Hematopoietic multipotent progenitor cell treated with erythropoietin and hydrocortisone succinate and interleukin-3 and kit ligand, for 8 days (in vitro differentiated cells): Measurements from ENCODE around the gene CYB561D2.

Experiments
- DNase-seq: peaks from one replicate; pipeline ENCODE4 v3.0.0-alpha.2; 2015

Gene CYB561D2

DNA sequence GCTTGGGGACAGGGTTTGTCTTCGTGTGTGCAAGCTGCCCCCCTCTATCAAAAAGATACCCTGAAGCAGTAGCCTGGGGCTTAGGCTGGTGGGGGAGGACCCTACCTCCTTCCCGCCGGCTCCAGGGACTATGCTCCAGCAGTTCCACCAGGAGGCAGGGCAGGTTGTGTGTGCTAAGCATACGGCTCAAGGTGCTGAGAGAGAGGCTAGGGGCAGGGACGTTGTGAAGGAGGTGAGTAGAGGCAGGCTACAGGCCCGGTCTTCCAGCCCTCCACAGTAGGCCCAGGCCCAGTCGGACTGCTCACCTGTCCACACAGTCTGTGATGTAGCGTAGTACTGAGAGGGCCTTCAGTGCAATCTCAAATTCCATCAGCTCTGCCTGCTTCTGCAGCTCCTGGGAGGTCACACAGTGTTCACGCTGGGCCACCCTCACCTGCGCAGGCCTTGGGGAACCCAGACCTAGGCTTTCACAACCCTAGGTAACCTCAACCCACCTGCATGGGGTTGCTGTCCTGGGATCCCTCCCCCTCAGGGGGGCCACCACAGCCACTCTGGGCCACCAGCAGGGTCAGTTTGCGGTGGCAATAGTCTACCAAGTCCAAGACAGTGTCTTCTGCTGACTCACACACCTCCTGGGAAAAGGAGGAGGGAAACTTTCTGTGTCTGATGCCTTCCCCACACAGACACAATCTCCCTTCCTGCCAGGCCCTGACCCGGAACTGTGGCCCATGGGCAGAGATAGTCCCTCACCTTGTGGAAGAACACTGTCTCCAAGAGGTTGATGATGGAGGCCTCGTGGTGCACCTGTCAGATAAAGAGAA, 7.6 kb upstream of the CYB561D2 start:
- DNase-seq = no peak

DNA sequence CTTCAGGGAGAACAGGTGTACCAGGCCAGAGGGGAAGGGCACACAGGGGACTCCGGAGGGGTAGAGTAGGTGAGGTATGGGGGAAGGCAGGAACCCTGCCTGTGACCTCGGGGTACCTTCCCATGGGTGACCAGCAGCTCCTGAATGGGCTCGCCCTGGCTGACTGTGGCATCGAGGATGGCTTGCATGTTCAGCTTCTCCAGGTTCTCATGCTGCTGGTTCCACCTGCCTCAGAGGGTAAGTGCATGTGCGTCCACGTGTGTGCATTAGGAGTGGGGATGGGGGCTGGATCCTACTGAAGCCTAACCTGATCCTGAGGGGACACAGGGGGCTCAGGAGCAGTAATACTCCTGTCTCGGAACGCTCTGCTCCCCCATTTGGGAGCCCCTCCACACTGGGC, 5.7 kb upstream of the CYB561D2 start:
- no peak for DNase-seq

DNA sequence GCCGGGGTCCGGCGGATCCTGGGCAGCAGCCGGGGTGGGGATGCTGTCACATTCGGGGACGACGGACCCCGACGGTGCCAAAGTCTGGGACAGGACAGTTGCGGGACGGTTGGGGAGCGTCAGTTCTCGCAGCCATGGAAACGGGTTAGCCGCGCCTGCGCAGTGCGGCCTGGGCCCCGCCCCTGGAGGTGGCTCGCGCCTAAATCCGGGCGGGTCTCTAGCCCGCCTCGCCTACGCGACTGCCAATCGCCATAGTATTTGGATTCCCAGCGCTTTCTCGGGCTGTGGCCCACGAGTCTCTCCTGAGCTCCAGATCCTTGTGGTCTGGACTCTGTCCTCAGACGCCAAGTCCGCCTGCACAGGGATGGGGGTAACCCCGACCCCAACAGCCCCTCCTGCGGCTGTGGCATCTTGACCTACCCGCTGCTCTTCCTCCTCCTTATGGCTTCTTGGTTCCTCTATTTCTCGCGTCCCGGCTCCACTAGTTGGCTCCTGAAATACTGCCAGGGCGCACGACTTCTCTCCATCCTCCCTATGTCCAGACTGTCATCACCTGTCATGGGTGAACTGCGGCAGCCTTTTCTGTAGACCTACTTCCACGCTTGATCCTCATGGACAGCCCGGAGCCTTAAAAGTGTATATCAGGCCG, 5.0 kb upstream of the CYB561D2 start, which contains the start of gene ZMYND10:
TSS of gene ZMYND10 (minus strand) at position 147 of the 649 bp plus-strand sequence. CDS start 153 bp downstream, outside the sequence.
- peak; percentile 84 for DNase-seq

DNA sequence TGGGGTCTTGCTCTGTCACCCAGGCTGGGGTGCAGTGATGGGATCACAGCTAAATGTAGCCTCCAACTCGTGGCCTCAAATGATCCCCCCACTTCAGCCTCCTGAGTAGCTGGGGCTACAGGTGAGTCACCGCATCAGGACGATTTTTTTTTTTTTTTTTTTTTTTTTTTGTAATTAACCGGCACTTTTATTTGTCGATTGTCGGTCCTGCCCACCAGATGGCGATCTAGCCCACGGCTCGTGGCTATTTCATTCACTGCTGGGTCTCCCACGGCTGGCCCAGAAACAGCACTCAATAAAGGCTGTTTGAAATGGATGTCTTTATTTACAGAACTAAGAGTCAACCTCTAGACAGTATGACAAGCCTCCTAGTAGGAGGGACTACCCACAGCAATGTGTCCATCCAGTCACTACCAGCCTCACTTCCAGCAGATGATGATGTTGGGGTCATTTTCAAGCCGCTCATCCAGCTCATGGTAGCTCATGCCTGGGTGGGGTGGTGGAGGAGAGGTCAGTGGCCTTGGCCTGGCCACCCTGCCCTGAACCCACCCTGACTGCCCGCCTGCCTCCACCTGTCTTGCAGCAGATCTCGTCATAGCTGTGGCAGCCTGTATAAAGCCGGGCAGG, 3.4 kb upstream of the CYB561D2 start:
- DNase-seq = peak; percentile 86

DNA sequence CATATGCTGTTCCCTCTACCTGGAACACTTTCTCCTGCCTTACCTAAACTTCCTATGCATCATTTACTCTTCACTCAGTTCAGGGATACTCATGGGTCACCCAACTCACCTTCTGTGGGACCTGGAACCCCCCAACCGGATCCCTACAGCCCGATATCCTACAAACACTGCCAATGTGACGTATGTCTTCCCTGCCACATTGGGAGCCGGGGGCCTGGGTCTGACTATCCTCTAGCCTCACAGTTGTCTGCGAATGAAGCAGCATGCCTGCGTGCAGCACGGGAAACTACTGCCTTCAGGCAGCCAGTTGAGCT, 492 bp upstream of the CYB561D2 start:
- no peak for DNase-seq

DNA sequence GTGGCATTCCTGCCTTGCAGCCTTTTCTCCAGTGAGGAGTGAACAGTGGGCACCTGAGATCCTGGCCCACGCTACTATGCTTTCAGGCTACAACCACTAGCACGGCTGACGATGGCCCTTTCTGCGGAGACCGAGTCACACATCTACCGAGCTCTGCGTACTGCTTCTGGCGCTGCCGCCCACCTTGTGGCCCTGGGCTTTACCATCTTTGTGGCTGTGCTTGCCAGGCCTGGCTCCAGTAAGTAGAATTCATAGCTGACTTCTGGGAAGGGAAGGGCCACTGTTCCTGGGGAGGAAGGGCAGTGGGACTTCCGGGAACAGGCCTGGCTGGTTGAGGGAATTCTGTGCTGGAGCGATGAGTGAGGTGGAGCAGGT, 648 bp downstream of the CYB561D2 start:
- DNase-seq = no peak

DNA sequence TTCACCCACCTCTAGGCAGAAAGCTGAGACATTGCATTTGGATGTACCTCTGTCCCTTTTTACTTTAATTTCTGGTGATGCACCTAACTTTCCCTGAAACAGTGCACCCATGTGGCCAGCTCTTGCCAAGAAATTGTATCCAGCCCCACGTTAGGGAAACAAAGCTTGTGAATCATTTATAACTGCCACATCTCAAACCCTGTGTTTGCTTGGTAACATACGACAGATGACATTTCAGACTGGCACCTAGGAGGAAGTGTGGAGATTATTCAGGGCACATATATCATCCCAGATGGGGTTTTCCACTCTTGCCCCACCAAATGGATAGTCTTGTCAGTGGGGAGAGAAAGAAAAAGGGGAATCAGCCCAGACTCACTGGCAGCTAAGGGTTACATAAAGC, 2.1 kb downstream of the CYB561D2 start:
- peak; percentile 69 for DNase-seq

DNA sequence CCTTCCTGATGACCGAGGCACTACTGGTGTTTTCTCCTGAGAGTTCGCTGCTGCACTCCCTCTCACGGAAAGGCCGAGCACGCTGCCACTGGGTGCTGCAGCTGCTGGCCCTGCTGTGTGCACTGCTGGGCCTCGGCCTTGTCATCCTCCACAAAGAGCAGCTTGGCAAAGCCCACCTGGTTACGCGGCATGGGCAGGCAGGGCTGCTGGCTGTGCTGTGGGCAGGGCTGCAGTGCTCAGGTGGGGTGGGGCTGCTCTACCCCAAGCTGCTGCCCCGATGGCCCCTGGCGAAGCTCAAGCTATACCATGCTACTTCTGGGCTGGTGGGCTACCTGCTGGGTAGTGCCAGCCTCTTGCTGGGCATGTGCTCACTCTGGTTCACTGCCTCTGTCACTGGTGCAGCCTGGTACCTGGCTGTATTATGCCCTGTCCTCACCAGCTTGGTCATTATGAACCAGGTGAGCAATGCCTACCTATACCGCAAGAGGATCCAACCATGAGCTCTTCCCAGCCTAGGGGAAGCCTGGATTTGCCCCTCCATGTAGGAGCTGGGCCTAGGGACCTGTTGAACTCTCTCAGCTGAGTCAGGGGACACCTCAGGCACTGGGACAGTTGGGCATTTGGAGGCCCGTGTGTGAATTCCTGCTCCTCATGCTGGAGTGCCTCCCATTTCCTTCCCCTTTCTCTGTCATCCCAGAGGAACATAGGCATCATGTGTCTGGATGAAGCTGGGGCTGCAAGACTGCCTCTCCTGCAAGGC, 2.8 kb downstream of the CYB561D2 start:
- no peak for DNase-seq

DNA sequence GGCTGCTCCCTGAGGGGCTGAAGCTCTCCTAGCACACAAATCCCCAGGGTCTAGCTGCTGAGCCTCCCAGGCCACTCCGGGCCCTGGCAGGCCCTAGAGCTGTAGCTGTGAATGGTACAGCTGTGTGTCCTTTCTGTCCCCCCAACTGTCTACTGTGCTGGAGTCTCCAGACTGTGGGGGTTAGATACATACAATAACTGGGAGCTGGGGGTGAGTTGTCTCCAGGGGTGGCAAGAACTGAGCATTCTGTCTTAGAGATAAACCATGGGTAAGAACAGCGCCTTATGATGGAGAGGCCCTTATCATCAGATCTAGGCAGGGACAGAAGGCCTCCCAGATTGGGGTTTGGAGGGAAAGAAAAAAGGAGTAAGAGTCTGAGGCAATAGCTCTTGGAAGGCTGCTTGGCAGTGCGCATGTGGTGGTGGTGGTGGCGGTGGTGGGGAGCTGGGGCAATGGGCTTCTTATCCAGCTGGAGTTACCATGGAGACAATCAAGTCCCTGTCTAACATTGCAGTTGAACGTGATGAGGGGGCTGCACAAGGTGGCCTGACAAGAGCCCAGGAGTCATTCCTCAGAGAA, 3.6 kb downstream of the CYB561D2 start:
- peak; percentile 84 for DNase-seq

DNA sequence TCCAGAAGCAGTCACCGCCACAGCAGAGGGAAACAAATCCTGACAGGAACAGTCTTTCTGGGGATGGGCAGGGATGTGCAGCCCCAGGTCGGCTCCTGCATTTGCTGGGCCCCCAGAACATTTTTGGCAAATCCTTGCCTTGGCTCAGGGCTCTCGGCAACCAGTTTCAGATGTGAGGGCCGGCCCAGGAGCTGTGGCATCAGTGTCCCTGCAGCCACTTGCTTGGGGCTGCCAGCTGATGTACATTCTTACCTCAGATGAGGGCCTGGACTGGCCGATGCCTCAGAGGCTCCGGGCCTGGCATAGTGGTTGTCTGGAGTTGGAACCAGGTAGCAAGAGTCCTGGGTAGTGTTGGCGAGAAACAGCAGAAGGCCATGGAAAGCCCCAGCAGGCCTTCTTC, 4.2 kb downstream of the CYB561D2 start:
- DNase-seq = no peak

DNA sequence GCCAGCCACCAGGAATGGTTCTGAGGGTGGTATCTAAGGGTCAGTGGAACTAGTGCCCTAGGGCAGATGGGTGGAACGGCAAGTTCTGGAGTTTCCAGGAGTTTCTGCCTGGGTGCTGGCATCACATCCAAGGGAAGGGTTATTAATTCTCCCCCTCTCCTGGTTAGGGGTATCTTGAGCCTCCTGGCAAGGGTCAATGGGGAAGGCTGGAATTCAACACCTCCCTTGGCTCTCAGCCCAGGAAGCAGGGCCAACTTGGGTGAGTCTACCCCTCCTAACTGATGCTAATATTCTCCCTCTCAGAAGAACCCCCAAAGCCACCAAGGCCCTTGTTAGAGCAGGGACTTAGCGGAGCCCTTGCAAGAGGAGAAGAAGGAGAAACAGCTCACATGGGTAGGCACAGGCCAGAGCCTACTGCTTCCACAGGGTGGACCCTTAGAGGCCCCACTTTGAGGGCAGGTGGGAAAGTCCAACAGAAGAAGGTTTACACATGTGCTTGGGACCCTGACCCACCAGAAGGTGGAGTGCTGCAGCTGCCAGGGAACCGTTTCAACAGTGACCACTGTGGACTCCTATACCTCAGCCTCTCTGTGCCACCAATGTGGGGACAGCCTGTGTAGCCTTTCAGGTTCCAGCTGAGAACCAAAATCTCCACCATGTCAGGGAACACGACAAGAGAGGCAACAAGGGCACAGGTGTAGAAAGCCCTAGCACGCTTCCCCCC, 5.3 kb downstream of the CYB561D2 start:
- DNase-seq = no peak

DNA sequence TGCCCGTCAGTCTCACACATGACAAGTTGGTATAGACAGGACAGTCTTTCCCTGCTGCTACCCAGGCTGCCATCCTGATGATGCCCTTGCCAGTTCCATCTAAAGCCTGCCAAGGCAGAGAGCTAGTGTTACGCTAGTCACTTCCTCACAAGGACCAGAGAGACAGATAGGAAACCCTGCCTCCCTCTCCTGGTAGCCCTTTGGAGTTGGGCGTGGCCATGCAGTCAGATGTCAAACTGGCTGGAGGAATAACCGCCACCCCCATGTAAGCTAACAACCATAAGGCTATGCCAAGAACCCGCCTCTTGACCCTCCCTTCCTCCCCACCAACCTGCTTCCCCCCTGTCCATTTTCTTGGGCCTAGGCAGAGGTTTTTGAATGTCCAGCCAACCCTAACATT, 5.9 kb downstream of the CYB561D2 start:
- DNase-seq = peak; percentile 88

DNA sequence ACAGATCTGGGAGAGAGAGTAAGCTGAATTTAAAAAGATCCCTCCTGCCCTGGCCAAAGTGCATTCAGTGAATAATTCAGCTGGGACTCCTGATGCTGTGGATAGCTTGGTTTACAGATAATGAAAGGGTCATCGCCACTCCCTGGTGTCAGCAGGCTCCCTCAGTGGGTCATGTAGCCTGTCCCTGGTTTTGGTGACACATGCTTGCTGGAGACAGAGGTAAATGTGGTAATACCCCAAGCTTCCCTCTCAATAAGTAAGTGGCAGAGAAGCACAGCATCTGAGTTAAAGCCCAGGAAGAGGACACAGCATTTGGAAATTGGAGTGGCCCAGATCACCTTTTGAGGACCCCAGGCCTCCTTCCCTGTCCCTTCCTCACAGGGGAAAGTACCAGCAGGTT, 6.8 kb downstream of the CYB561D2 start:
- no peak for DNase-seq

DNA sequence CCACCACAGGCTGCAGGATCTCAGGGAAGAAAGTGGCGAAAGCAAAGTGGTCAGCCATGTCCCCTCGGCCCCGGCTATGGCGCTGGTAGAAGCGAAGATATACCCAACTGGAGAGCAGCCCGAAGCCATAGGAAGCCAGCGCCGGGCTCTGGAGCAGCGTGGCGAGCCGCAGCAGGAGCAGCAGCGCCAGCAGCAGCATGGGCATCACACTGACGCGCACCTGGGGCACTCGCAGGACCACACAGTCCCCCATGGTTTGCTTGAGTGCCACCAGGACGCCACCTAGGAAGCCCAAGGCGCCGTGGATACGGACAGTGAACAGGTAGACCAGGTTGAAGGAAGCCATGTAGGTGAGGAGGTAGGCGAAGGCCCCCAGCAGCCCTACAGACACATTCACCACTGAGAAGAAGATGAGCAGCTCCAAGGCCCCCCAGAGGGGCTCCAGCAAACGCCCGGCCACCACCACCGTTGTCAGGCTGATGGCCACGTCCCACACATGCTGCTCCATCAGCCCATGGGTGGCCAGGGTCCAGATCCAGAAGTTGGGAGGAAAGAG, 7.8 kb downstream of the CYB561D2 start:
- DNase-seq = no peak

DNA sequence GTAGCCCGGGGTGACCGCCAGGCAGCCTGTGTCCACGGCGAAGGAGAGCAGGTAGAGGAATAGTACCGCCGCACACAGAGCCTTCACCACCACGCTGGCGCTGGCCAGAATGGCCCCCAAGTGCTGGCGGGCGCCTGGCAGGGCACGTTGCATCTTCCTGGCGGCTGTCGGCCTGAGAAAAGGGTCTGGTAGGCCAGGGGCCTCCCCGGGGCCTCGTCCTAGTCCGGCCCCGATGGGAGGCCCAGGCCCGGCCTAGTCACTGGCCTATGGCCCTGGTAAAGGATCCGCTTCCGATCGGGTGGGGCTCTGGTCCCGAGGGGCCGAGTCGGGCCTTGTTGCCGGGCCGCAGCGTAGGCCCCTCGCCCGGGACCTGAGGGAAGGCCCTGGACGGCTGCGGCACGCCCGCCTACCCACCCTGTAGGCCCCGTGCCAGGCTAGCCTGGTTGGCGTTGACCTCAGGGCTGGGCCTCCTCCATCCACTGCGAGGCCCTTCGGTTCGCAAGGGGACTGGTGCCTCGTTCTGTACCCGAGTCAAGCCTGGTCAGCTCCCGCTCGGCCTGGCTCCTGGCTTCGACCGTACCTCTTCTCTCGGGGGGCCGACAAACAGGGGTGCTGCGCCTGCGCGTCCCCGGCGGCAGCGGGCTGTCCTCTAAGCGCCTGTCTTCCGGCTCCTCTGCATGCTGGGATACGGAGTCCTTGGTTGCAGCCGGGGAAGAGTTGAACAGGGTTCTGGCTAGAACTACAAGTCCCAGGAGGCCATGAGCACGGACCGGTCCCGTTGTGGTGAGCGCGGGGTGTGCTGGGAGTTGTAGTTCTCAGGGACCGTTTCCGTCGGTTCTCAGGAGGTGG, 8.5 kb downstream of the CYB561D2 start, which contains the start of gene TMEM115:
TSS of gene TMEM115 (minus strand) at position 611 of the 849 bp plus-strand sequence. CDS start at position 153, 458 bp downstream.
- DNase-seq = peak; percentile 99

DNA sequence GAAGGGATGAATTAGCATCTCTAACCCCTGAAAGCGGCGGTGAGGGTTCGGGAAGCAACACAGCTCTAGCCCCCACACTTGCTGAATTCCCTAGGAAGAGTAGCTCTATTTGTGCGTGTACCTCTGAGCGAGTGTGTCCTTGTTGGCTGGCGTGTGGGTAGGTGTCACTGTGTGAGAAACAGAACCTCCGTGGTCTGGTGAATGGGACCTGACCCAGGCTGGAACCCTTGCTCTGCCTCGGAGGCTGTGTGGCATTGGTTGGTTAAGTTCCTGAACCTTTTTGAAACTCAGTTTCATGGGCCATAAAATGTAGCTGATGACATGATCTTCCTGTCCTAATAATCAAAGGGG, 9.1 kb downstream of the CYB561D2 start:
- no peak for DNase-seq

DNA sequence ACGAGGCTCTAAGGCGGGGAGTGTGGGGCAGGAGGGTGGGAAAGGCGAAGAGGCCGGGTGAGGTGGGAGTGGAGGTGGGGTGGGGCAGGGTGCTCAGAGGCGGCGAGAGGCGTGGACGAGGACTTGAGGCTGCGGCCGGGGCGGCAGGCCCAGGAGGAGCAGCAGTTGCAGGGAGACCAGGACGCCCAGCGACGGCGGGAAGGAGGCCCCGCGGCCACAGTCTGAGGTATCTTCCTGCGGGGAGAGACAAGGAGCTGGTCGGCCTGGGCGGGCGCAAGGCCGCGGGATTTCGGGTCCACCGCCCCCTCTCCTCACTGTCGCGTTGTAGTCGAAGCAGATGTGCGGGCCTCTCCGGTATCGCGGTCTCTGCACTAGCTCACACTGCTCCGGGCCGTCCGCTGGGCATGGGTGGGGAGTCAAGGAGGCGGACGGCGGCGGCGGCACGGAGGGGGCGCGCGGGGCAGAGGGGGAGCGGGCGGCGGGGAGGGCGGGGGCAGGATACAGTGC, 14.0 kb downstream of the CYB561D2 start:
- DNase-seq = no peak

DNA sequence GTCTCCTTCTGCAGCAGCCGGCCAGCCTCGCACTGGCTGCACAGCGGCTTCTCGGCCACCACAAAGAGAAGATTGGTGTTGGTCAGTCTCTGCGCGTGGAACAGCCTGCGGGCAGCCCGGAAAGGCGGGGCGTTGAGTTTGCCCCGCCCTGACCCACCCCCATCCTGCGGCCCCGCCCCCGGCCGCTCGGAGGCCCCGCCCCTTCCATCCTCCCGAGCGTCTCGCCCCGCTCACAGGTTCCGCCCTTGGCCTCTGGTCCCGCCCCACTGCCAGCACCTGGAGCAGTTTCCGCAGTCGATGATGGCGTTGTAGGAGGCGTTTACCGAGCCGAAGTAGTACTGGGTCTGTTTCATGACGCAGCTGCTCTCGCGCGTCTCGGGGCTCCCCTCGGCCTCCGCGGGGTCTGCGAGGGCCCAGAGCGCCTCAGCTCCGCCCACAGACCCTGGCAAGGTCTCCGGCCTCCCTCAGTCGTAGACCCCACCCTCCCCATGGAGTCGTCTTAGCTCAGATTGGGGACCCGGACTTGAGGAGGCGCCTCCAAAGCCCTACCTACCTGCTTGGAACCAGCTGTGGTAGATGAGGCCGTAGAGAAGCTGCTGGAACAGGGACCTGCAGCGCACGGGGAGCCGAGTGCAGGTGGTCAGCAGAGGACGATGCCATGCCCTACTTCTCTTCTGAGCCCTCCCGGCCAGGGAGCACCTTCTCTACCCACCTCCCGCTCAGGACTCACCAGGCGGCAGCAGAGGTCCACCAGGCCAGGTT, 14.6 kb downstream of the CYB561D2 start:
- peak; percentile 85 for DNase-seq

DNA sequence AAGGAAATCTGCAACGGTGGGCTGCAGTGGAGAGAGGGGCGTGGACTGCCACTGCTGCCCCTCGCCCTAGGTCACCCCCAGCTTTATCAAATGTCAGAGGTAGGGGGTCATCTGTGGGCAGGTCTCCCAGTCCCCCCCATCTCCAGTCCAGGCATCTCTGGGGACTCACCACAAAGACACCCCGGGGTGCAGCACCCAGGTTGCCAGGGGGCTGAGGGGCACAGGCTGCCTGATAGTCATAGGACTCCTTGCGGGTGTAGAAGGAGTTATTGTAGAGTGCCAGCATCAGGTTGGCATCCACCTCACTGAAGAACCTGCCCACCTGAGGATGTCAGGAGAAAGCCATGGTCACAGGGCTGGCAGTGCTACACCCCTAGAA, 15.2 kb downstream of the CYB561D2 start:
- no peak for DNase-seq
